ENCODE measurements around the gene IFNL1.

DNA sequence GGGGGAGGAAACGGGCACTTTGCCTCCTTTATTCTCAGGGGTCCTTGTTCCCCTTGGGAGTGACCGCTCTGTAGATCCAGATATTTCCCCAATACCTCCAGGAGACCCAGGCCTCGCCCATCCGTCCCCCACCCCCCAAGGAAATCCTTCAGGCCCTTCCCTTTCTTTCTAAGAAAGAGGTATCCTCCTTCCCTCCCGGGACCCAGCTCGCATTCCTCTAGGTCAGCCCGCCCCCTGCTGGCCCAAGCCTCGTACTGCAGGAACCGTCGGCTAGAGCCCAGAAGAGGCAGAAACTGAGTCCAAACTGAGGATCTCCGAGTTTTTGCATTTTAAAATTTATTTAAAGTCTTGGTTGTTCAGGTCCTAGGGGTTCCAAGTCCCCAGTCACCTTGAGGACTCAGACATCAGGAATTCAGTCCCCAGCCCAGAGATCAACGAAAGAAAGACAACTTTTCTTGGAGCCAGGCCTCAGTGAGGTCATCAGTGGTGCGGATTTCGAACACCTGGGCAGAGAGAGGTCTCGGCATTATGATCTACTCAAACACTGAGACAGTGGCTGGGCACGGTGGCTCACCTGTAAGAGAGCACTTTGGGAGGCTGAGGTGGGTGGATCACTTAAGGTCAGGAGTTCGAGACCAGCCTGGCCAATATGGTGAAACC is 32.0 kb downstream of the IFNL1 start:
- TF ChIP-seq PATZ1 (CRISPR knock-in tag; IDR thresholded peaks at IDR 0.05; ENCODE audit: borderline replicate concordance) (no peak), TBL1XR1 (IDR thresholded peaks at IDR 0.05; ENCODE audit: low read length in 2 of 2) (no peak), PCBP1 (IDR thresholded peaks at IDR 0.05; ENCODE audit: low read depth, low read length, poor library complexity, severe bottlenecking) (no peak), GABPB1 (CRISPR knock-in tag; IDR thresholded peaks at IDR 0.05) (no peak), PTTG1 (tag; IDR thresholded peaks at IDR 0.05; ENCODE audit: low read depth) (no peak)
